DND-41 (cell line): ENCODE results near the gene CEP95.
"Not testable (repeated sequence)": the region's sequence is repeated elsewhere in the genome, so short reads cannot be mapped to it uniquely, and the experiment has no call there.

Source experiments
- ATAC-seq: fragments of 200-7000 bp; cut with Tn5 transposase; 3 replicates; pipeline ENCODE4 v1.9.1; 2021; ENCODE audit warnings: low read depth; ENCODE audit not compliant: insufficient read depth
- DNase-seq: peaks from one replicate; pipeline ENCODE4 v3.0.0-alpha.2; 2020
- H2AFZ ChIP-seq: 2 replicates; pipeline ENCODE4 v1.6.0; 2012; ENCODE audit warnings: low read depth, low read length
- H3K27ac ChIP-seq: 2 replicates; pipeline ENCODE4 v1.5.1; 2012; ENCODE audit warnings: low read length, inconsistent platforms
- H3K27me3 ChIP-seq: fragments of 200-600 bp; sonication (generic); 2 replicates; pipeline ENCODE4 v1.6.0; 2012; ENCODE audit warnings: low read length, mild to moderate bottlenecking, inconsistent platforms; ENCODE audit not compliant: insufficient read depth, poor library complexity
- H3K36me3 ChIP-seq: 2 replicates; pipeline ENCODE4 v1.5.1; 2012; ENCODE audit warnings: low read length, inconsistent platforms; ENCODE audit not compliant: insufficient read depth
- H3K4me1 ChIP-seq: 2 replicates; pipeline ENCODE4 v1.5.1; 2012; ENCODE audit warnings: mild to moderate bottlenecking, low read length; ENCODE audit not compliant: insufficient read depth
- H3K4me2 ChIP-seq: 2 replicates; pipeline ENCODE4 v1.6.0; 2012; ENCODE audit warnings: mild to moderate bottlenecking, moderate library complexity, low read length, inconsistent platforms; ENCODE audit not compliant: insufficient read depth
- H3K4me3 ChIP-seq, 2 experiments: fragments of 200-600 bp in 1 of 2; shearing (Covaris generic) in 1 of 2; 2 replicates each; pipeline ENCODE4 v1.5.1; 2012 to 2016; ENCODE audit warnings: inconsistent platforms in 2 of 2, low read length in 2 of 2, mild to moderate bottlenecking in 2 of 2, low read depth in 1 of 2, moderate library complexity in 1 of 2
- H3K79me2 ChIP-seq: 2 replicates; pipeline ENCODE4 v1.6.0; 2012; ENCODE audit warnings: low read length, inconsistent platforms; ENCODE audit not compliant: insufficient read depth
- H3K9ac ChIP-seq: 2 replicates; pipeline ENCODE4 v1.6.0; 2012; ENCODE audit warnings: low read depth, mild to moderate bottlenecking, inconsistent platforms, low read length, moderate library complexity
- H3K9me3 ChIP-seq: 2 replicates; pipeline ENCODE4 v1.5.1; 2012; ENCODE audit warnings: low read length, moderate library complexity, mild to moderate bottlenecking, inconsistent platforms; ENCODE audit not compliant: insufficient read depth, severe bottlenecking
- H4K20me1 ChIP-seq: 2 replicates; pipeline ENCODE4 v1.6.0; 2012; ENCODE audit warnings: low read length; ENCODE audit not compliant: insufficient read depth
- EZH2 ChIP-seq: IDR thresholded peaks from 3 replicates; pipeline ENCODE4 v1.6.1; 2012; ENCODE audit warnings: borderline replicate concordance, low read depth, mild to moderate bottlenecking, moderate library complexity, low read length, inconsistent platforms; ENCODE audit not compliant: severe bottlenecking
- TF ChIP-seq, protein P1 (sequence below): IDR thresholded peaks from 2 replicates; pipeline ENCODE4 v1.5.1; 2012; ENCODE audit warnings: borderline replicate concordance, low read length, moderate library complexity, mild to moderate bottlenecking; ENCODE audit not compliant: poor library complexity, severe bottlenecking; ENCODE audit errors: extremely low read depth

CEP95 gene

DNA sequence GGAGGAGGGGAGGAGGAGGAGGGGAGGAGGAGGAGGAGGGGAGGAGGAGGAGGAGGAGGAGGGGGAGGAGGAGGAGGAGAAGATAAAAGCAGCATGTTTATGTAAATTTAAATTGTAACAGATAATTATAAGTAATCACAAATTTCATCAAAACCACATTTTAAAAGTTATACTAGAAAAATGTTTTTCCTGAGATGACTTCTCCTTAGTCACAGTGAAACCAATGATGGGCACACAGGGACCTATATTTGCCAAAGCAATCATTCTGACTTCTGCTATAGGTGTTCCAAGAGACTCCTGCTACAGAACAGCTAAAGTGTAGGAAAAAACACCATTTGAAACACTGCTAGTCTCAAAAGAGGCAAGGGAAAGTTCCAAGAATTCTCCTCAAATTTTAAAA is 66.4 kb downstream of the CEP95 start:
- Histone ChIP-seq H3K27me3 (no peaks in the 10 kb centered on the region), H3K27ac (no peak overlapping the region), H3K36me3 (peaks cover 63% of the 10 kb centered on the region), H3K9me3 (no peaks in the 10 kb centered on the region), H3K4me3 (no peak overlapping the region), H3K4me1 (no peaks in the 10 kb centered on the region), H3K9ac (no peak overlapping the region), H2AFZ (no peak overlapping the region), H3K79me2 (no peaks in the 10 kb centered on the region), H4K20me1 (0 out of 2 replicates have a peak, but pooled peaks cover 2% of the 10 kb centered on the region), H3K4me2 (no peak overlapping the region)
- no peak for ATAC-seq
- DNase-seq = no peak
- TF ChIP-seq, protein P1, sequence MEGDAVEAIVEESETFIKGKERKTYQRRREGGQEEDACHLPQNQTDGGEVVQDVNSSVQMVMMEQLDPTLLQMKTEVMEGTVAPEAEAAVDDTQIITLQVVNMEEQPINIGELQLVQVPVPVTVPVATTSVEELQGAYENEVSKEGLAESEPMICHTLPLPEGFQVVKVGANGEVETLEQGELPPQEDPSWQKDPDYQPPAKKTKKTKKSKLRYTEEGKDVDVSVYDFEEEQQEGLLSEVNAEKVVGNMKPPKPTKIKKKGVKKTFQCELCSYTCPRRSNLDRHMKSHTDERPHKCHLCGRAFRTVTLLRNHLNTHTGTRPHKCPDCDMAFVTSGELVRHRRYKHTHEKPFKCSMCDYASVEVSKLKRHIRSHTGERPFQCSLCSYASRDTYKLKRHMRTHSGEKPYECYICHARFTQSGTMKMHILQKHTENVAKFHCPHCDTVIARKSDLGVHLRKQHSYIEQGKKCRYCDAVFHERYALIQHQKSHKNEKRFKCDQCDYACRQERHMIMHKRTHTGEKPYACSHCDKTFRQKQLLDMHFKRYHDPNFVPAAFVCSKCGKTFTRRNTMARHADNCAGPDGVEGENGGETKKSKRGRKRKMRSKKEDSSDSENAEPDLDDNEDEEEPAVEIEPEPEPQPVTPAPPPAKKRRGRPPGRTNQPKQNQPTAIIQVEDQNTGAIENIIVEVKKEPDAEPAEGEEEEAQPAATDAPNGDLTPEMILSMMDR = no peak
- no peak for TF ChIP-seq EZH2

DNA sequence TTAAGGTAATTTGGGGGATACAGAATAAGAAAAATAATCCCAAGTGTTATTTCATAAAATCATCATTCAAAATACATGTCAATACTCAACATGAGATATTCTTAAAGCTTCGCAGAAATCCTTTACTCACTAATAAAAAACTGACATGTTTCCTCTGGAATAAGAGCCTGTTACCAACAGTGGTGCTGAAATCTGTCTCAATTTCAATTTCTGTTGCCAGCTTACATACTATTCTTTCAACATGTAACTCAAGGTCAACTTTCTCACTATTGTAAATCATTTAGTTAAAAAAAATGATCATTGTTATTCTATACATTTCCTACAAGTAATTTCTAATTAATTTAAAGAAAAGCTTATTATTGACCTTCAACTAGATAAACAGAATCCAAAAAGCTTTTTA is 67.9 kb downstream of the CEP95 start:
- no peaks in the 10 kb centered on the region for H3K4me1 ChIP-seq
- no peak overlapping the region for H3K9ac ChIP-seq
- DNase-seq (no peak), ATAC-seq (no peak)
- H4K20me1 ChIP-seq = 0 out of 2 replicates have a peak, but pooled peaks cover 2% of the 10 kb centered on the region
- TF ChIP-seq, protein P1 = no peak
- TF ChIP-seq EZH2 = no peak
- H3K4me3 ChIP-seq = no peak overlapping the region
- no peaks in the 10 kb centered on the region for H3K27me3 ChIP-seq
- no peaks in the 10 kb centered on the region for H3K79me2 ChIP-seq
- peaks cover 65% of the 10 kb centered on the region for H3K36me3 ChIP-seq
- no peak overlapping the region for H3K4me2 ChIP-seq
- no peaks in the 10 kb centered on the region for H3K9me3 ChIP-seq
- no peak overlapping the region for H2AFZ ChIP-seq
- no peak overlapping the region for H3K27ac ChIP-seq

DNA sequence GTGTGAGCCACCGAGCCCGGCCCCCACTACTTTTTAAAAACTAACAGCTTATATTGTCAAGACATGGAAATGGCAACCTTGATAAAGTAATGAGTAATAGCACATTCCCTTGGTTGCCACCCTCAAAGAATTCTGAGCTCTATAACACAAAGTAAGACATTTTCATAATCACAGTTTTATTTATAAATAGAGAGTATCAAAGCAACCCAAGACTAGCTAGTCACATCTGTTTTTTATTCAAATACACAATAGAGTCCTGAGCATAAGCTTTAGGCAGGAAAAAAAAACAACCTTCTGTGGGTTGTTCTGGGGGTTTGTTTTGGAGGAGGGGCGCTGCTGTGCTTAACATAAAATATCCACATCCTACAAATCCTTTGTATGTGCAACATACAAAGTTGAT is 68.7 kb downstream of the CEP95 start:
- Histone ChIP-seq H3K27me3 (no peaks in the 10 kb centered on the region), H3K4me1 (no peaks in the 10 kb centered on the region), H2AFZ (no peak overlapping the region), H3K4me2 (no peak overlapping the region), H3K4me3 (no peak overlapping the region), H3K9ac (no peak overlapping the region), H3K36me3 (peaks cover 64% of the 10 kb centered on the region), H3K9me3 (no peaks in the 10 kb centered on the region), H3K79me2 (no peaks in the 10 kb centered on the region), H3K27ac (no peak overlapping the region), H4K20me1 (0 out of 2 replicates have a peak, but pooled peaks cover 2% of the 10 kb centered on the region)
- ATAC-seq = no peak
- TF ChIP-seq EZH2 = no peak
- TF ChIP-seq, protein P1 = no peak
- no peak for DNase-seq

DNA sequence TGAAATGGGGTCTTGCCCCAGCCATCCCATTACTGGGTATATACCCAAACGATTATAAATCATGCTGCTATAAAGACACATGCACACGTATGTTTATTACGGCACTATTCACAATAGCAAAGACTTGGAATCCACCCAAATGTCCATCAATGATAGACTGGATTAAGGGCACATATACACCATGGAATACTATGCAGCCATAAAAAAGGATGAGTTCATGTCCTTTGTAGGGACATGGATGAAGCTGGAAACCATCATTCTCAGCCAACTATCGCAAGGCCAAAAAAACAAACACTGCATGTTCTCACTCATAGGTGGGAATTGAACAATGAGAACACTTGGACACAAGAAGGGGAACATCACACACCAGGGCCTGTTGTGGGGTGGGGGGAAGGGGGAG is 70.2 kb downstream of the CEP95 start:
- DNase-seq, H3K27ac ChIP-seq, ATAC-seq, H3K4me2 ChIP-seq, H3K79me2 ChIP-seq, H3K4me1 ChIP-seq, H3K4me3 ChIP-seq, H3K9ac ChIP-seq, H3K9me3 ChIP-seq, H4K20me1 ChIP-seq, H2AFZ ChIP-seq, H3K27me3 ChIP-seq: not testable (repeated sequence)
- H3K36me3 ChIP-seq = peaks cover 60% of the 10 kb centered on the region
